Measurements from ENCODE around the gene HPGDS.

The HPGDS gene

GRCh38 chr4:94262163-94263016 lies 80.2 kb downstream of the HPGDS start:
- DNase-seq (ENCODE audit: insufficient read length, low spot score), result no peak

DNA sequence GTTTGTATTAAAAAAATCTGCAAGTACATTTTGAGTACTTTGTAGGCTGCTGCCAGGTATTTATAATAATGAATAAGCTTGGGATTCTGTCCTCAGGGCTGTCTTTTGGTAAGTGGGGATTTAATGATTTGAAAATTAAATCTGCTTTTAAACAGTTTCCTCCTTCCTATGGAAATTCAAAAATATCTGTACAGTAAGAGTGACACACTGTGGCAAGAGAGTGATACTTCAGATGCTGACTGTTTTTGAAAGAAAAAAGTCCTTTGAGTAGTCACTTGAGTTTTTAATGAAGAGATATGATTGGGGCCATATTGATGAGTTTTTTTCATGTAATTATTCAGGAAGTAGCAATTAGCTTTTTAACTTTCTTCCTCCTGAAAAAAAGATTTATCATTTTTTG lies 85.8 kb downstream of the HPGDS start:
- DNase-seq (ENCODE audit: insufficient read length, low spot score) (no peak), FAIRE-seq (no peak)

More at GRCh38 chr4:94262163-94263016, 80.2 kb downstream of the HPGDS start:
- no peak for FAIRE-seq

DNA sequence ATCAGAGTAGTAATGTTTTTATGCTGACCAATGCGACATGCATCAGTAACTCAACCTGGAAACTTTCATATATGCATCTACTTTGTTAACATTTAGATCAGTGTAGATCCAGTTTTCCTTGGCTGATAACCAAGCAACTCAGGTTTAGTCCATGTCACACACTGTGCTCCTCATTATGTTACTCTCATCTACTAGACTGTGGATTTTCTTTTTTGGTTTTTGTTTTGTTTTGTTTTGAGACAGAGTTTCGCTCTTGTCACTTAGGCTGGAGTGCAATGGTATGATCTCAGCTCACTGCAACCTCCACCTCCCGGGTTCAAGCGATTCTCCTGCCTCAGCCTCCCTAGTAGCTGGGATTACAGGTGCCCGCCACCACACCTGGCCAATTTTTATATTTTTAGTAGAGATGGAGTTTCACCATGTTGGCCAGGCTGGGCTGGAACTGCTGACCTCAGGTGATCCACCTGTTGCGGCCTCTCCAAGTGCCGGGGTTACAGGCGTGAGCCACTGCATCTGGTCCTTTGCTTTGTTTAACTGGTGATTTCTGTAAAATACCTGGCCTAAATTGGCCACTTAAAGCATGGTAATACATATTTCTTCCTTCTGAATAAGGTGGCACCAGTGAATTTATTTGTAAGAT lies 86.4 kb downstream of the HPGDS start:
- FAIRE-seq (no peak), DNase-seq (ENCODE audit: insufficient read length, low spot score) (no peak)

- FAIRE-seq, result no peak
- DNase-seq (ENCODE audit: insufficient read length, low spot score), result no peak
Measured at GRCh38 chr4:94253036-94253435, 89.6 kb downstream of the HPGDS start.

DNA sequence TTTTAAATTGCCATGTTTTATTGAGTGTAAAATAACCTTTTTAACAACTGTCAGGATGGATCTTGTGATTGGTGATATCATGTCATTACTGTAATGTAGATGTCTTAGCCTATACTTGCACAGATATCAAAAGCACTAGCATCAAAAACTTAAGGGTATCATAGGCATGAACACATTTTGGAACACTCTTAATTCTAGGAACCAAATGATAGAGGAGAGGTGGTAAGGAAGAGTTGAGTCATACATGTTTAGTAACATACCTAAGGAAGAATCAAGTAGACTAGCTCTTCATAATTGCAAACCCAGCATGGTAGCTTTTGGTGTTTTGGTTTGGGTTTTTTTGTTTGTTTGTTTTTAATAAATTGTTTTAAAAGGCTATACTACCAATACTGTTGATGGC lies 91.5 kb downstream of the HPGDS start:
- DNase-seq (ENCODE audit: insufficient read length, low spot score), result no peak
- FAIRE-seq, result no peak
